ENCODE results near the gene CBFA2T3.
"Not testable (repeated sequence)": the region's sequence is repeated elsewhere in the genome, so short reads cannot be mapped to it uniquely, and the experiment has no call there.

Gene CBFA2T3

GRCh38 chr16:89013111-89013510 lies 36.1 kb upstream of the CBFA2T3 start:
- no peak for DNase-seq (ENCODE audit: low read depth in 2 of 2)

- DNase-seq (ENCODE audit: low read depth in 2 of 2), result no peak
Measured at GRCh38 chr16:89012622-89012995, 35.6 kb upstream of the CBFA2T3 start.

- DNase-seq (ENCODE audit: low read depth in 2 of 2), result no peak
Measured at GRCh38 chr16:89011909-89012621, 35.1 kb upstream of the CBFA2T3 start.

GRCh38 chr16:89010210-89010925 lies 33.4 kb upstream of the CBFA2T3 start:
- DNase-seq (ENCODE audit: low read depth in 2 of 2), result no peak

GRCh38 chr16:89009343-89010209 lies 32.6 kb upstream of the CBFA2T3 start:
- DNase-seq (ENCODE audit: low read depth in 2 of 2), result no peak

- not testable (repeated sequence) for DNase-seq (ENCODE audit: low read depth in 2 of 2)
Measured at GRCh38 chr16:89008796-89009195, 31.8 kb upstream of the CBFA2T3 start.

- DNase-seq (ENCODE audit: low read depth in 2 of 2), result no peak
Measured at GRCh38 chr16:89007371-89008249, 30.6 kb upstream of the CBFA2T3 start.

GRCh38 chr16:89006036-89006752 lies 29.2 kb upstream of the CBFA2T3 start:
- DNase-seq (ENCODE audit: low read depth in 2 of 2), result no peak

GRCh38 chr16:89005201-89006035 lies 28.4 kb upstream of the CBFA2T3 start:
- DNase-seq (ENCODE audit: low read depth in 2 of 2), result no peak

- no peak for DNase-seq (ENCODE audit: low read depth in 2 of 2)
Measured at GRCh38 chr16:89004209-89004831, 27.3 kb upstream of the CBFA2T3 start.

- no peak for DNase-seq (ENCODE audit: low read depth in 2 of 2)
Measured at GRCh38 chr16:89003831-89004208, 26.8 kb upstream of the CBFA2T3 start.

- DNase-seq (ENCODE audit: low read depth in 2 of 2), result no peak
Measured at GRCh38 chr16:89002851-89003830, 26.1 kb upstream of the CBFA2T3 start.

GRCh38 chr16:89002081-89002480 lies 25.1 kb upstream of the CBFA2T3 start:
- not testable (repeated sequence) for DNase-seq (ENCODE audit: low read depth in 2 of 2)

- no peak for DNase-seq (ENCODE audit: low read depth in 2 of 2)
Measured at GRCh38 chr16:89001117-89002027, 24.4 kb upstream of the CBFA2T3 start.

- DNase-seq (ENCODE audit: low read depth in 2 of 2), result peak in 1 of 2 donors; percentile 36
Measured at GRCh38 chr16:89000207-89000959, 23.4 kb upstream of the CBFA2T3 start.

- DNase-seq (ENCODE audit: low read depth in 2 of 2), result no peak
Measured at GRCh38 chr16:88999457-89000206, 22.6 kb upstream of the CBFA2T3 start.
